GM12875 (cell line): ENCODE measurements around the gene TMEM167A.
A peak's percentile ranks its signal among the peaks of the same experiment; 100 is the strongest.

Source experiments
- H3K4me3 ChIP-seq: one replicate; pipeline ENCODE4 v1.5.1; 2011; ENCODE audit warnings: low read depth, low read length, control low read depth
- CTCF ChIP-seq: IDR thresholded peaks from 2 replicates; pipeline ENCODE4 v1.5.1; 2011; ENCODE audit warnings: low read depth, mild to moderate bottlenecking, control low read depth, inconsistent platforms, low read length, moderate library complexity, borderline replicate concordance; ENCODE audit not compliant: insufficient read depth

TMEM167A gene

GRCh38 chr5:83076742-83077661 is at the start of gene TMEM167A, which contains the start of gene XRCC4:
TSS of gene TMEM167A (minus strand) at chr5:83077394. CDS start at chr5:83077323, 71 bp downstream.
TSS of gene XRCC4 (plus strand) at chr5:83077547. CDS start at chr5:83104920, 27,373 bp downstream.
- no peak for TF ChIP-seq CTCF
- H3K4me3 ChIP-seq = peak within 1 kb of the TSS; percentile 86

- H3K4me3 ChIP-seq = no peak overlapping the region
- no peak for TF ChIP-seq CTCF
Observed at GRCh38 chr5:83126501-83126900, 49.3 kb upstream of the TMEM167A start.

GRCh38 chr5:83125560-83125959 is 48.4 kb upstream of the TMEM167A start:
- TF ChIP-seq CTCF = no peak
- no peak overlapping the region for H3K4me3 ChIP-seq

- H3K4me3 ChIP-seq = no peak overlapping the region
- TF ChIP-seq CTCF = no peak
Observed at GRCh38 chr5:83124593-83124992, 47.4 kb upstream of the TMEM167A start.

- TF ChIP-seq CTCF = no peak
- H3K4me3 ChIP-seq = no peak overlapping the region
Observed at GRCh38 chr5:83118976-83119375, 41.8 kb upstream of the TMEM167A start.

GRCh38 chr5:83118471-83118870 is 41.3 kb upstream of the TMEM167A start:
- TF ChIP-seq CTCF = no peak
- H3K4me3 ChIP-seq = no peak overlapping the region

- H3K4me3 ChIP-seq = no peak overlapping the region
- no peak for TF ChIP-seq CTCF
Observed at GRCh38 chr5:83115816-83116215, 38.6 kb upstream of the TMEM167A start.
